GM18505 (cell line): ENCODE data around the gene RAD21L1.

Source experiments
- ATAC-seq: cut with Tn5 transposase; IDR thresholded peaks from one replicate; pipeline ENCODE4 v1.9.1; 2021; ENCODE audit not compliant: unreplicated experiment
- POLR2A ChIP-seq: IDR thresholded peaks from 4 replicates; pipeline ENCODE4 v1.6.1; 2011; ENCODE audit warnings: borderline replicate concordance; ENCODE audit not compliant: insufficient read depth, insufficient read length; ENCODE audit errors: extremely low read depth

RAD21L1 gene

DNA sequence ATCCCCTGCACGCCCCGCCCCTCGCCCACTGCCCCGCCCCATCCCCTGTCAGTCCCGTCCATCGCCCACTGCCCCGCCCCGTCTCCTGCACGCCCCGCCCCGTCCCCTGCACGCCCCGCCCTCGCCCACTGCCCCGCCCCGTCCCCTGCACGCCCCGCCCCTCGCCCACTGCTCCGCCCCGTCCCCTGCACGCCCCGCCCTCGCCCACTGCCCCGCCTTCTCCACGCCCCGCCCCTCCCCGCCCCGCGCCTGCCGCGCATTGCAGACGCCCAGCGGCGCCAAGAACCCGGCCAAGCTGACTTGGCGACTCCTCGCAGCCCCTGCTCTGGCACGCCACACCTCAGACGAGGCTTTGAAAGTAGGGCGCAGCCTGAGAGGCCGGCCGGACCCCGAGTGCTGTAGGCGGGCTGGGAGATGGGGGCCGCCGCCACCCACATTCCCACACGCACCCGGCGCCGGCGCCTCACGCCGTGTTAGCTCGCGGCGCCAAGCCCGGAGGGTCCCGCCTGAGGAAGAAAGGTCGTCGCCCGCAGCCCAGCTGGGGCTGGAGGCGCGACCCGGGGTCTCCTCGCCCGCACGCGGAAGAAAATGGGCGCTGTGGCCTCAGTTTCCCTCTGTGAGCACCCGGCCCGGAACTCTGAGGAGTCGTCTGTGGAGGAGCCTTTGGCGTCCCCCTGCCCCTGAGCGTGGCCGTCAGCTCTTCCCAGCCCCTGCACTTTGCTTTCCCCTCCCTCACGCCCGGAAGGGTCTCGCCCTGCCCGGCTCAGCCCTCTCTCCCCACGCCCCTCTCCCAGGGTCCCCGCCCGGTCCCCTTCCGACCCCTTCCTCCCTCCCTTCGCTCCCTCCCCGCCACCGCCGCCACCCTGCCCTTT, at the start of gene RAD21L1:
TSS of gene RAD21L1 (plus strand) at position 262 of the 872 bp plus-strand sequence. CDS start 2,410 bp downstream, outside the sequence.
- TF ChIP-seq POLR2A = no peak
- ATAC-seq = no peak

DNA sequence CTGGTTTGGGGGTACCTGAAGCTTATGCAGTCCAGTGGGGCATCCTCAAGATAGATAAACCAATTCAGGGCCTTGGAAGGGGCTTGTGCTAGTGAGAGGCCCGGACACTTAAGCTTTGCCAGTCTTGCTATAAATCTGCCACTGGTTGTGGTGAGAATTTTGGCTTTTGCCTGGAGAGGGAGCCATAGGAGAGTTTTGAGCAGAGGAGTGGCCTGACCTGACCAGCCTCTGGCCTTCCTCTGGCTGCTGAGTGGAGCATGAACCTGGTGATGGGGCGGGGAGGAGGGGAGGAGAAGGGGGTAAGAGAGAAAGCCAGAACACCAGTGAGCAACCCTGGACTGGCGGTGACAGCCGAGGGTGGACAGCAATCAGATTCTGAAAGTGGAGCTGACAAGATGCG, 48.2 kb upstream of the RAD21L1 start:
- TF ChIP-seq POLR2A = no peak
- ATAC-seq = no peak

DNA sequence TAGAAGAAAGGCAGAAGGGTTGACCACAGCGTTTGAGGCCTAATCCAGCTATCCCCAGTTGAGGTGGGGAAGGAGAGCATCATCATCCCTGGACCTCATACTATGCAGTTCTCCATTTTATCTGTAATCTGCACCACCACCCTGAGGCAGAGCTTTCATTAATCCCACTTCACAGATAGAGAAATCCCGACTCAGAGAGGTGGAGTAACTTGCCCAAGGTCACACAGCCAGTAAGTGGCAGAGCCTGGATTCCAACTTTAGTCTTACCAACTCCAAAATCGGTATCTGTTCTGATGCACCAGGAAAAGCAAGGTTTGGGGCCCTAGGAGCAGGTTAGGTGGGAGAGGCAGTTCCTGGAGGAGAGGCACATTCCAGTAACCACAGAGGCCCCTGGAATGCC, 47.7 kb upstream of the RAD21L1 start:
- no peak for TF ChIP-seq POLR2A
- no peak for ATAC-seq

DNA sequence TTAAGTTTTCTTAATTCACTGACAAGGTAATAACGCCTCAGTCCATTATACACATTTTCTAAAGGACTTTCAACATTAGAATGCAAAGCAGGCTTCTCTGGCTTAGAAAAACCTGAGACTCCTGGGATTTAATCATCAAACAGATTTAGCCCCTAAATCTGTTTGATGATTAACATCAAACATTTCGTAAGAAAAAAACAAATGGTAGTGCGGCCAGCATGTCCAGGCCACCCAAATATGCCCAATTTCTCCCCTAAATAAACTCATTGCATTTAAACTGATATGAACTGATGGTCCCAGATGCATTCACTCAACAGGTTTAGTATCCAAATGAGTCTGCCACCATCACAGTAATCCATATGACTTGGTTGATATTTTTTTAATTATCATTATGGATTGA, 47.2 kb upstream of the RAD21L1 start:
- ATAC-seq = no peak
- TF ChIP-seq POLR2A = no peak

DNA sequence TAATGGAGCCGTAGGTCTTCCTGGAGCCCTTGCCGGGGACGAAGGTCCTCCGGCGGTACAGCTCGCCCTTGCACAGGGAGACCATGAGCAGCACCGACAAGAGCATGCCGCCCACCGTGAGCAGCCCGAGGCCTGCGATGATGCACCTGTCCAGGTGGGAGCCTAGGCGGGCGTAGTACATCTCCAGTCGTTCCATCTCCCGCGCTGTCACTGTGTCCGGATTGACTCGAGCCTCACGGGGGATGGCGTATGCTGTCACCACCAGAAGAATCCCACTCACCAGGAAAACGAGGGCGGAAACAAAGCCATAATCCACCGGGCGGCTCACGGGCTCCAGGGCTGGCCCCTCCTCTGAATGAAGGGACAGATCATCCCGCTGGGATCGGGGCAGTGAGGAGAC, 44.9 kb upstream of the RAD21L1 start:
- no peak for ATAC-seq
- no peak for TF ChIP-seq POLR2A

DNA sequence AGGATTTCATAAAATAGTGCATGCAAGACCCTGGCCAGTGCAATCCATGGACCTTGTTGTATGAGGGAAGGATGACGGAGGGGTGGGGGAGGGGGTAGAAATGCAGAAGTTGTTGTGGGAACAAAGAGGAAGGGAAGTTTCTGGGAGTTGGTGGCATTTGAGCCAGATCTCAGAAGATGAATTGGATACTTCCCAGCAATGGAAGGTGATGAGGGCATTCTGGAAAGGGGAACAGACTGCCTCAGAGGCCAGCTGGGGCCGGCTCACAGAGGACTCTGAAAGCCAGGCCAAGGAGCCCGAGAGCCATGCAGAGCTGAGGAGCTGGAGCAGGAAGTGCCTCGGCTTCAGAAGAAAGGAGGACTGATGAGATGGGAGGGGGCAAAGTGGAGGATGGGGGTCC, 43.7 kb upstream of the RAD21L1 start:
- ATAC-seq = no peak

DNA sequence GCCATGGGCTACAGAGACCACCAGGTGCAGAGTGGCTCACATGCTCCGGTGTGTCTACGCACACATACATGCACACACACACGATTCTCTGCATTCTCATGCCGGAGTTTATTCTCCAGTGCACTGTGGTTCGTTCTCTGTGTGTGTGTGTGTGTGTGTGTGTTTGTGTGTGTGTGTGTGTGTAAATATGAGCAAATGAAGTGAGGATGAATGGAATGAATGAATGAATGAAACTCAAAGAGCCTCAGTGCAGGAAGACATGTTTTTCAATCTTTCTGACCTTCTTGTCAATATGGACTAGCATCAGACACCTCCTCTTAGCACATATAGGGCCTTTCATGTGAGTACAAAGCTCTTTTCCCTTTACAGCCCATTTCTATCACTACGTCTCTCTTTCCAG, 42.7 kb upstream of the RAD21L1 start:
- ATAC-seq = no peak
- TF ChIP-seq POLR2A = no peak

More for the DNA sequence above, 43.7 kb upstream of the RAD21L1 start:
- no peak for TF ChIP-seq POLR2A

DNA sequence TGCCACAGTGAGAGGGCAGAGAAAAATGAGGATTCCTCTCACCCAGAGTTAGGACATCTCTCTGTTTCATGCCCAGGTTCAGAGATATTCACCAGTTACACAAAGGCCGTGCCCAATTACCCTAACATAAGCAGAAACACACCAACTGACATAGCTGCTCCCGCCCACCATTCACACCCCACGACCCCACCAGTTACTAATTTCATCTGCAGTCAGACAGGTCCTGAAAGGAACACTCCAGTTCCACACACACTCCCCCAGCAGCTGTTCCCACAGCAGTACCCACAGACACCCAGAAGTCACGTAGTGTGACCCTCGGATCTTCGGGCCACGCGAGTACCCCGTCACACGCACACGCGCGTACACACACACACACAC, 41.6 kb upstream of the RAD21L1 start:
- no peak for TF ChIP-seq POLR2A
- ATAC-seq = no peak

DNA sequence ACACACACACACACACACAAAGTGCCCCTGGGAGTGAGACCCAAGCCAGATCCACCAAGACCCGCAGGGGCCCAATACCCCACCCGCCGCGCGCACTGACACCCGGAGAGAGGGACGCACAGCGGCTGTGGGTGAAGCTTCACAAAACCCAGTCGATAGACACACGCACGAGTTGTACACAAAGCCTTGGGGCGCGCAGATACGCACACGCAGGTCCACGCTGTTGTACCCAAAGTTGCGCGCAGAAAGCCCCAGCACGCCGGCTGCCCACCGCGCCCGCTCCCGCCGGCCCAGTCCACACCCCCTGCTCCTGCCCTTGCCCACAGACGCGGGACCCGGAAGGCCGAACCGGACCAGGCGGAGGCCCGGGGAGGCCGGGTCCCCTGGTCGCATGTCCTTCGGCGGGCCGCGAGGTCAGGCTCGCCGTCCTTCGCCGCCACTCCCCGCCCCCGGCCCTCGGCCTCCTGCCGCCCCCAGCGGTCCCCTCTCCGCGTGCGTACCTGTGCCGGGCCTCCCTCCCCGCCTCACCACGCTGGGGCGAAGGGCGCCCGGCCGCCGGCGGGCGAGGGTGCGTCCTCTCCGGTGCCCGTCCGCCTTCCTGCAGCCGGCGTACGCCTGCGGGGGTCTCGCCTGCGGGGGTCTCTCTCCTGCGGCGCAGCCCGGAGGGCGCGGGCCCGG, 41.1 kb upstream of the RAD21L1 start, which contains the start of gene TMEM74B:
TSS of gene TMEM74B (minus strand) at position 344 of the 678 bp plus-strand sequence. CDS start 1,180 bp downstream, outside the sequence.
- no peak for ATAC-seq
- TF ChIP-seq POLR2A = no peak

DNA sequence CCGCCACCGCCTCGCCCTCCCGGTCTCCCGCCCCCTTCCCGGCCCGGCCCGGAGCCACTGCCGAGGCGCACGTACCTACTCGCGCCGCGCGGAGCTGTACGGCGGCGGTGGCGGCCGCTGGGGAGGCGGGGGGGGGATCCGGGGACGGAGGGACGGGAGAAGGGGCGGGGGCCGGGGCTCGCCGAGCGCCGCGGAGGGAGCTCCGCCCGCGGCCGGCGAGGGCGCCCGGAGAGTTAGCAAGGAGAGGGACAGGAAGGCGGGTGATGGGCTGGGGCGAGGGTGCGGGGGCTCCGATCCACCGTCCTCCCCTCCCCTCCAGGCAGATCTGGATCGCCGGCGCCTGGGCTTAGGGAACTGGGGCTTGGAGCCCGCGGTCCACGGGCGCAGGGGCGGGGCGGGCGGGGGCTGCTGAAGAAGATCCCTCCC, 40.5 kb upstream of the RAD21L1 start:
- no peak for ATAC-seq

DNA sequence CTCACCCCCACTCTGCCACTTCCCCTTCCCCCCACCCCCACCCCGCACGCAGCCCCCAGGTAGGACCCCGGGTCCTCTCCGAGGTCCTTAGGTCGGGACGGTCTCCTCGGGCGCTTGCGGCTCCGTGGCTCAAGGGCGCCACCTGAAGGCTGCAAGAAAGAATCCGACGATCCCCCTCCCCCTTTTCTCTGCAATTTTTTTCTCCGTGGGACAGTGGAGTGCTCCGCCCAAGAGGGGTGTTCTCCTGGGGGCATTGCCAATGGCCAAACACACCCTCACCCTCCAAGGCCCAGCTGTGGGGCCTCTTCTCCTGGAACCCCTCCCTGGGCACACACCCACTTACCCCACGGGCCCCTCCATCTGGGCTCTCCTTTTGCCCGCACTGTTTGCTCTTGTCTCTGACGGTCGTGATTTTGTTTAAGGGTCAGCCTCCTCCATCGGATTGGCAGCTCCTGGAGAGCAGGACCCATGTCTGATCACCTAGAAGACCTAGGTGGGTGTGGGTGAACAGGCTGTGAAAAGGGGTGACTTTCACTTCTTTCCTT, 40.0 kb upstream of the RAD21L1 start:
- ATAC-seq = no peak
- TF ChIP-seq POLR2A = no peak

More for the DNA sequence above, 40.5 kb upstream of the RAD21L1 start:
- no peak for TF ChIP-seq POLR2A

DNA sequence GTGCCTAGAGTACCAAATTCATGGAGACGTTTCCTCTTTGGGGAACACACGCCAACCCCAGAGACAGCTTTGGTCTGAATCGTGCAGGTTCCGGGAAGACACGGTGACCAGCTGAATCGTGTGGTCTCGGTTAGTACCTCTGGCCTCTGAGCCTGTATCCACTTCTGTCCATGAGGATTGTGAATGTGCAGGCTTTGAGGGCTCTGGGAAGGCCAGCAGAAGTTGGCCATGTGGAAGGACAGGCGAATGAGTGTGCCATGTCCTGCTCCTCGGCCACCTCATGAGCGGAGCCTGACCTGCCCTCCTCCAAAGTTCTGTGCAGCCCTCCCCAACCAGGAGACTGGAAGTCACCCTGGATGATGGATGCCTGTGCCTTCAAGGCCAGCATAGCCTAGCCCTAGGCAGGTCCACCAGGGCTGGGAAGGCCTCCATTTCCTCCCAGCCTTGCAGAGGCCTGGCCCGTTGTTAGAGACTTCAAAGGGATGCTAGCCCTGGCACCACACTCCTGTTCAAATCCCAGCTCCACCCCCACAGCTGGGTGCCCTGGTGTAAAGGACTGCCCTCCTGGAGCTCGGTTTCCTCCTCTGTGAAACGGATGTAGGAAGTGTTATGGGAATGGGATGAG, 39.4 kb upstream of the RAD21L1 start:
- no peak for TF ChIP-seq POLR2A
- no peak for ATAC-seq

DNA sequence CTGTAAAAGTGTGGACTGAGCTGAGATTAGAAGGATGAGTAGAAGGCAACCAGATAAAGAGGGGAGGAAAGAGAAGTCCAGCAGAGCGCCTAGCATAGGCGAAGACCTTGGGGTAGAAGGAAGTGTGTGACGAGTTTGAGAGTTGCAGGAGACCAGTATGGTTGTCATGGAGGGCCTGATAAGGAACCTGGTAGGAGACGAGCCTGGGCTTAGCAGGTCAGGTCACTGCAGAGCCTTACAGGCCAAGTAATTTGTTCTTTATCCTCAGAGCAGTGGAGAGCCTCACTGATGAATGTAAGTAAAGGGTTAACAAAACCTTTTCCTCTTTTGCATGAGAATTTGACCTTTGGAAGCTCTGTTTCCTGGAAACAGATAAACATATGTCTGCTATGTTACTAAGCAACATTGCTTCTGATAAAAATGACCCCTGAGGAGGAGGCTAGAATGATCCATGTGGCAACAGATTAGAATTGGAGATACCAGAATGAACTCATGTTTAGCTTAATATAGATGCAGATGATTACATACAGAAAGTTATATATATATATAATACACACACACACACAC, 38.2 kb upstream of the RAD21L1 start:
- TF ChIP-seq POLR2A = no peak
- ATAC-seq = no peak
